HepG2 (cell line): Measurements from ENCODE around the gene TANGO2. TPM values are rescaled to one million over a fixed set of nuclear protein-coding genes. Genes with fewer than 3 reads are reported as not detected.

Experiments
- AGO2 ChIP-seq: fragments of 200-400 bp; formaldehyde crosslinking; optimal IDR thresholded peaks from 2 replicates; pipeline ENCODE3; 2017; ENCODE audit warnings: mild to moderate bottlenecking, low read depth, low read length, moderate library complexity
- ASH2L ChIP-seq: fragments of 300-600, 200-600 bp; sonication (generic); IDR thresholded peaks from 2 replicates; pipeline ENCODE4 v1.7.0; 2017; ENCODE audit warnings: low read depth, mild to moderate bottlenecking, moderate library complexity, mixed read lengths, low read length; ENCODE audit not compliant: insufficient read length
- GMEB1 ChIP-seq: sonication (generic); formaldehyde crosslinking; IDR thresholded peaks from 2 replicates; pipeline ENCODE4 v1.5.1; 2020; ENCODE audit warnings: missing genetic modification reagents, mild to moderate bottlenecking, borderline replicate concordance
- KMT2A ChIP-seq: sonication (generic); formaldehyde crosslinking; IDR thresholded peaks from 2 replicates; pipeline ENCODE4 v1.4.0; 2020; ENCODE audit warnings: missing genetic modification reagents
- MAFK ChIP-seq, 2 experiments: IDR thresholded peaks in 1 of 2; conservative IDR thresholded peaks in 1 of 2; 2 replicates each; pipeline ENCODE4 v1.6.1; 2011; ENCODE audit warnings: improper control_type of control experiment in 2 of 2, low read length in 2 of 2
- NFAT5 ChIP-seq: sonication (generic); formaldehyde crosslinking; IDR thresholded peaks from 2 replicates; pipeline ENCODE4 v1.4.0; 2020; ENCODE audit warnings: missing genetic modification reagents
- NR2F1 ChIP-seq, 2 experiments: fragments of 450-650 bp in 1 of 2; formaldehyde crosslinking in 1 of 2; IDR thresholded peaks; 2 replicates each; pipeline versions ENCODE4 v1.5.0 to v1.6.1; 2016 to 2020; ENCODE audit warnings: mild to moderate bottlenecking in 1 of 2, missing compliant biosample characterization in 1 of 2, missing genetic modification reagents in 1 of 2, moderate library complexity in 1 of 2
- PTBP1 ChIP-seq: fragments of 200-400 bp; formaldehyde crosslinking; IDR thresholded peaks from 2 replicates; pipeline ENCODE4 v1.6.1; 2018; ENCODE audit warnings: low read length, low read depth; ENCODE audit not compliant: poor library complexity, severe bottlenecking
- RCOR2 ChIP-seq: IDR thresholded peaks from 2 replicates; pipeline ENCODE4 v1.6.1; 2016; ENCODE audit warnings: missing biosample characterization, missing genetic modification reagents
- REPIN1 ChIP-seq: sonication (generic); formaldehyde crosslinking; IDR thresholded peaks from 2 replicates; pipeline ENCODE4 v1.8.0; 2022; ENCODE audit warnings: missing genetic modification reagents, low read depth, mild to moderate bottlenecking, borderline replicate concordance
- RFXAP ChIP-seq: sonication (generic); formaldehyde crosslinking; IDR thresholded peaks from 2 replicates; pipeline ENCODE4 v1.4.0; 2020; ENCODE audit warnings: missing genetic modification reagents, borderline replicate concordance
- STAT6 ChIP-seq: sonication (generic); formaldehyde crosslinking; IDR thresholded peaks from 2 replicates; pipeline ENCODE4 v1.4.0; 2020; ENCODE audit warnings: missing genetic modification reagents, mild to moderate bottlenecking, borderline replicate concordance
- ZNF574 ChIP-seq: sonication (generic); formaldehyde crosslinking; IDR thresholded peaks from 2 replicates; pipeline ENCODE4 v1.4.0; 2020; ENCODE audit warnings: missing genetic modification reagents
- polyA plus RNA-seq, 8 experiments: library from polyadenylated mRNA; depleted of rRNA in 3 of 8; stranded (reverse) in 7 of 8; unstranded in 1 of 8; fragments of >200 nt; fragmentation: Illumina TruSeq in 4 of 8; extraction: Trizol in 4 of 8; gene quantifications; 2 replicates each; pipeline versions ENCODE4 v1.2.1 to v1.2.3, GENCODE V29; 2011 to 2016; ENCODE audit warnings: low read depth in 4 of 8, missing spikeins in 1 of 8, mixed read lengths in 1 of 8; ENCODE audit not compliant: insufficient read depth in 1 of 8
- total RNA-seq, 5 experiments: library from RNA; depleted of rRNA; stranded (reverse); fragments of >200 nt; fragmentation: Illumina TruSeq; extraction: Trizol; gene quantifications; 2 replicates each; pipeline ENCODE4 v1.2.3, GENCODE V29; 2016; ENCODE audit warnings: low read depth in 1 of 5

The TANGO2 gene
- total and polyA plus RNA-seq, 2 of the 13 experiments (the other 11 are each of a cell fraction or from before 2014, with no cell fraction given) = 12.9 to 14.8 TPM

GRCh38 chr22:20010307-20011122 lies 10.4 kb upstream of the TANGO2 start (continued):
- TF ChIP-seq RFXAP (CRISPR knock-in tag) (no peak), ZNF574 (CRISPR knock-in tag) (peak; percentile 52), NR2F1 (CRISPR knock-in tag; IDR thresholded peaks at IDR 0.05) (peak in 1 of 2 experiments; percentile 69; a peak in 3 of 4 replicates), AGO2 (no peak), NFAT5 (CRISPR knock-in tag) (no peak), GMEB1 (CRISPR knock-in tag) (peak; percentile 24; the same call in 1 of the 2 replicates), PTBP1 (no peak), MAFK (conservative IDR thresholded peaks at IDR 0.05 in 1 of 2, IDR thresholded peaks at IDR 0.05 in 1 of 2; ENCODE audit: low read length in 2 of 2) (no peak), KMT2A (CRISPR knock-in tag) (no peak), ASH2L (no peak), RCOR2 (CRISPR knock-in tag) (no peak), REPIN1 (CRISPR knock-in tag) (peak; percentile 54; the same call in 1 of the 2 replicates), STAT6 (CRISPR knock-in tag) (peak; percentile 55; the same call in 1 of the 2 replicates)
